Measurements from ENCODE around the gene NRDC. TPM values are rescaled to one million over a fixed set of nuclear protein-coding genes. Genes with fewer than 3 reads are reported as not detected.

NRDC gene
- polyA plus RNA-seq, 3 donors, result 66.8 to 92.0 (median 74.3) TPM

GRCh38 chr1:51901151-51901550 lies 22.6 kb upstream of the NRDC start:
- DNase-seq, result no peak
- Mint-ChIP-seq H3K4me1 (peaks cover 2% of the 10 kb centered on the region), H3K36me3 (no peaks in the 10 kb centered on the region), H3K9me3 (peaks cover 0 to 8% (median 4%) of the 10 kb centered on the region in 7 donors), H3K27ac (no peak overlapping the region), H3K4me3 (no peak overlapping the region), H3K27me3 (ENCODE audit: low read depth in 3 of 3) (peaks cover 19 to 27% (median 23%) of the 10 kb centered on the region in 3 donors)
- Histone ChIP-seq H3K4me2 (replicated peaks; ENCODE audit: extremely low read depth, low read length, poor library complexity, severe bottlenecking) (no peak overlapping the region), H3K4me3 (replicated peaks in 1 of 3; ENCODE audit: low read depth in 2 of 3, low read length in 3 of 3) (no peak overlapping the region), H3K27ac (ENCODE audit: low read depth in 1 of 2, low read length in 2 of 2) (no peak overlapping the region), H4K20me1 (ENCODE audit: insufficient read depth, low read length) (no peaks in the 10 kb centered on the region), H3K36me3 (replicated peaks in 1 of 2; ENCODE audit: control insufficient read depth in 1 of 2, insufficient read depth in 2 of 2, low read length in 2 of 2) (no peaks in the 10 kb centered on the region), H3K9me3 (replicated peaks in 1 of 2; ENCODE audit: control insufficient read depth in 1 of 2, insufficient read depth in 1 of 2, low read length in 2 of 2) (peaks cover 0 to 6% of the 10 kb centered on the region in 2 donors), H3K79me2 (ENCODE audit: insufficient read depth, low read length) (no peaks in the 10 kb centered on the region), H3K4me1 (ENCODE audit: control insufficient read depth in 1 of 2, insufficient read depth in 2 of 2, low read length in 2 of 2) (no peaks in the 10 kb centered on the region), H3K27me3 (ENCODE audit: control insufficient read depth in 2 of 2, insufficient read depth in 2 of 2, low read length in 2 of 2) (peaks cover 5 to 6% of the 10 kb centered on the region in 2 donors), H3K9ac (ENCODE audit: insufficient read depth, low read length, poor library complexity, severe bottlenecking) (no peak overlapping the region), H2AFZ (ENCODE audit: insufficient read depth, low read depth, low read length, poor library complexity, severe bottlenecking) (no peak overlapping the region)
- TF ChIP-seq CTCF (IDR thresholded peaks at IDR 0.05), result no peak
- WGBS (ENCODE audit: insufficient coverage), result no CpG with 5 or more reads among the region's 4 CpGs
- intact Hi-C loops (cut with micrococcal nuclease), result no loop called here

- no peak overlapping the region for H3K4me3 ChIP-seq (replicated peaks in 1 of 3; ENCODE audit: low read depth in 2 of 3, low read length in 3 of 3)
- H3K79me2 ChIP-seq (ENCODE audit: insufficient read depth, low read length), result no peaks in the 10 kb centered on the region
- H3K27me3 ChIP-seq (ENCODE audit: control insufficient read depth in 2 of 2, insufficient read depth in 2 of 2, low read length in 2 of 2), result peaks cover 9 to 13% of the 10 kb centered on the region in 2 donors
- H4K20me1 ChIP-seq (ENCODE audit: insufficient read depth, low read length), result no peaks in the 10 kb centered on the region
- no peak overlapping the region for H3K27ac ChIP-seq (ENCODE audit: low read depth in 1 of 2, low read length in 2 of 2)
- no peaks in the 10 kb centered on the region for H3K9me3 ChIP-seq (replicated peaks in 1 of 2; ENCODE audit: control insufficient read depth in 1 of 2, insufficient read depth in 1 of 2, low read length in 2 of 2)
- Mint-ChIP-seq H3K4me3 (no peak overlapping the region), H3K4me1 (peaks cover 2% of the 10 kb centered on the region), H3K36me3 (no peaks in the 10 kb centered on the region), H3K27ac (no peak overlapping the region), H3K9me3 (no peaks in the 10 kb centered on the region), H3K27me3 (ENCODE audit: low read depth in 3 of 3) (peaks cover 21 to 29% (median 29%) of the 10 kb centered on the region in 3 donors)
- WGBS (ENCODE audit: insufficient coverage), result 90% methylated on average over 8 of the region's 10 CpGs
- no peak for TF ChIP-seq CTCF (IDR thresholded peaks at IDR 0.05)
- H2AFZ ChIP-seq (ENCODE audit: insufficient read depth, low read depth, low read length, poor library complexity, severe bottlenecking), result no peak overlapping the region
- DNase-seq, result no peak
- no peaks in the 10 kb centered on the region for H3K4me1 ChIP-seq (ENCODE audit: control insufficient read depth in 1 of 2, insufficient read depth in 2 of 2, low read length in 2 of 2)
- H3K4me2 ChIP-seq (replicated peaks; ENCODE audit: extremely low read depth, low read length, poor library complexity, severe bottlenecking), result no peak overlapping the region
- H3K36me3 ChIP-seq (replicated peaks in 1 of 2; ENCODE audit: control insufficient read depth in 1 of 2, insufficient read depth in 2 of 2, low read length in 2 of 2), result no peaks in the 10 kb centered on the region
- intact Hi-C loops (cut with micrococcal nuclease), result loop anchor here in 1 of 2 donors (10.0 kb wide), 1 partner anchor 116 kb away; no protein-coding TSS in a partner anchor
- H3K9ac ChIP-seq (ENCODE audit: insufficient read depth, low read length, poor library complexity, severe bottlenecking), result no peak overlapping the region
Observed at GRCh38 chr1:51899022-51899421, 20.5 kb upstream of the NRDC start.
